ENCODE measurements around the gene CLEC10A.

- no peak for TF ChIP-seq CTCF (conservative IDR thresholded peaks at IDR 0.05; ENCODE audit: low read length)
- no peak for TF ChIP-seq EZH2phosphoT487 (IDR thresholded peaks at IDR 0.05; ENCODE audit: borderline replicate concordance)
Measured at GRCh38 chr17:7027335-7027734, 52.7 kb downstream of the CLEC10A start.
